IPS-NIHi11 (cell line): ENCODE results near the gene CASP2.

ENCODE experiments used
- DNase-seq: peaks from one replicate; pipeline ENCODE4 v3.0.0; 2012; ENCODE audit warnings: mixed read lengths, low spot score

CASP2 gene

GRCh38 chr7:143337216-143337615, 49.1 kb downstream of the CASP2 start:
- DNase-seq, result no peak

GRCh38 chr7:143341842-143342241, 53.7 kb downstream of the CASP2 start:
- no peak for DNase-seq

- DNase-seq, result no peak
These were observed 55.4 kb downstream of the CASP2 start for GRCh38 chr7:143343596-143343995.

- DNase-seq, result peak; percentile 83
These were observed 57.3 kb downstream of the CASP2 start for GRCh38 chr7:143345428-143345900.

- DNase-seq, result no peak
These were observed 57.9 kb downstream of the CASP2 start for GRCh38 chr7:143346018-143346417.

- no peak for DNase-seq
These were observed 59.8 kb downstream of the CASP2 start for GRCh38 chr7:143347950-143348349.

GRCh38 chr7:143351060-143351459, 62.9 kb downstream of the CASP2 start:
- no peak for DNase-seq

GRCh38 chr7:143351574-143351973, 63.4 kb downstream of the CASP2 start:
- no peak for DNase-seq

- no peak for DNase-seq
These were observed 64.4 kb downstream of the CASP2 start for GRCh38 chr7:143352531-143353002.

GRCh38 chr7:143354376-143354775, 66.2 kb downstream of the CASP2 start:
- DNase-seq, result no peak

GRCh38 chr7:143354965-143355364, 66.8 kb downstream of the CASP2 start:
- DNase-seq, result no peak

GRCh38 chr7:143355450-143356385, 67.6 kb downstream of the CASP2 start:
- peak; percentile 44 for DNase-seq

GRCh38 chr7:143356414-143357050, 68.4 kb downstream of the CASP2 start:
- no peak for DNase-seq
